SJSA1 (cell line): ENCODE measurements around the gene CBFB. TPM values are rescaled to one million over a fixed set of nuclear protein-coding genes. Genes with fewer than 3 reads are reported as not detected.

ENCODE experiments used
- DNase-seq, 2 experiments: peaks; one replicate each; pipeline ENCODE4 v3.0.0-alpha.2; 2015 to 2020; ENCODE audit warnings: low spot score in 2 of 2, low read depth in 1 of 2
- H3K27ac ChIP-seq: fragments of 250-450 bp; sonication (Bioruptor Pico); 2 replicates; pipeline ENCODE4 v1.5.1; 2020; ENCODE audit warnings: mild to moderate bottlenecking, moderate library complexity
- H3K27me3 ChIP-seq: fragments of 250-450 bp; sonication (Bioruptor Pico); replicated peaks from 2 replicates; pipeline ENCODE4 v1.5.1; 2020; ENCODE audit warnings: mild to moderate bottlenecking, moderate library complexity
- H3K36me3 ChIP-seq: fragments of 250-450 bp; sonication (Bioruptor Pico); 2 replicates; pipeline ENCODE4 v1.5.1; 2020; ENCODE audit warnings: mild to moderate bottlenecking
- H3K4me1 ChIP-seq: fragments of 250-450 bp; sonication (Bioruptor Pico); replicated peaks from 2 replicates; pipeline ENCODE4 v1.6.1; 2021; ENCODE audit warnings: mild to moderate bottlenecking
- H3K4me3 ChIP-seq: fragments of 250-450 bp; sonication (Bioruptor Pico); 2 replicates; pipeline ENCODE4 v1.5.1; 2020; ENCODE audit warnings: mild to moderate bottlenecking
- H3K9me3 ChIP-seq: fragments of 250-450 bp; sonication (Bioruptor Pico); replicated peaks from 2 replicates; pipeline ENCODE4 v1.5.1; 2020; ENCODE audit warnings: mild to moderate bottlenecking
- total RNA-seq: library from RNA; depleted of rRNA; stranded (reverse); fragments of >200 nt; shearing (Covaris generic); gene quantifications from 2 replicates; pipeline ENCODE4 v1.2.3, GENCODE V29; 2014

Gene CBFB
- total RNA-seq, 1 experiment from 2014 or later: 170 TPM

GRCh38 chr16:67104845-67105244 is 75.9 kb downstream of the CBFB start:
- Histone ChIP-seq H3K27me3 (no peaks in the 10 kb centered on the region), H3K27ac (no peak overlapping the region), H3K4me1 (peaks cover 14% of the 10 kb centered on the region)

GRCh38 chr16:67105246-67105645 is 76.3 kb downstream of the CBFB start:
- Histone ChIP-seq H3K4me3 (no peak overlapping the region), H3K27me3 (no peaks in the 10 kb centered on the region), H3K27ac (no peak overlapping the region), H3K9me3 (no peaks in the 10 kb centered on the region), H3K36me3 (peaks cover 9% of the 10 kb centered on the region), H3K4me1 (peaks cover 14% of the 10 kb centered on the region)
- no peak for DNase-seq

More at GRCh38 chr16:67104845-67105244, 75.9 kb downstream of the CBFB start:
- DNase-seq: no peak
- Histone ChIP-seq H3K4me3 (no peak overlapping the region), H3K9me3 (no peaks in the 10 kb centered on the region), H3K36me3 (peaks cover 13% of the 10 kb centered on the region)

DNA sequence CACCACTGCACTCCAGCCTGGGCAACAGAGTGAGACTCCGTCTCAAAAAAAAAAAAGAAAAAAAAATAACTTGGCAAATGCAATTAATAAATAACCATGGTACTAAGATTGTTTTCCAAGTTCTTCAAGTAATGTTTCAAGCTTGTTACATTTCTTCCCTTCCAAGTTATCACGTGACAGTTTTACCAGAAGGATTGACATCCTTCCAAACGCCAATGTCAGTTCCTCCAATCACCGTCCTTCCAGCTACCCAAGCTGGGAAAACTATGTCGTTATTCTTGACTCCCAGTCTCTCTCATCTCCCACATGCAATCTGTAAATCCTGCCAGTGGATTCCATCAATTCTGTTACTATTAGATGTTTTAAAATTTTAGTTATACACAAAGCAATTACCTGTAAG is 76.9 kb downstream of the CBFB start:
- Histone ChIP-seq H3K4me1 (peaks cover 13% of the 10 kb centered on the region), H3K36me3 (peaks cover 8% of the 10 kb centered on the region), H3K4me3 (no peak overlapping the region), H3K9me3 (no peaks in the 10 kb centered on the region), H3K27me3 (no peaks in the 10 kb centered on the region), H3K27ac (no peak overlapping the region)
- no peak for DNase-seq

DNA sequence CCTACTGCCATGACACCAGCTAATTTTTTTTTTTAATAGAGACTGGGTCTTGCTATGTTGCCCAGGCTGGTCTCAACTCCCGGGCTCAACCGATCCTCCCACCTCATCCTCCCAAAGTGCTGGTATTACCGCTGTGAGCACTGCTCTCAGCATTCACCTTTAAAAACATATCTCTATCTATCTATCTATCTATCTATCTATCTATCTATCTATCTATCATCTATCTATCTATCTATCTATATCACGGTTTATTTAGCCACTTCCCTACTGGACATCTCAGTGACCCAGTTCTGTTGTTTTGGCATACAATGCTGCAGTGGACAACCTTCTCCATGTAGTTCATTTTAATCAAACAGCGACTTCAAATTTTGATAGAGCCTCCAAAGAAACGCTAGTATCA is 79.5 kb downstream of the CBFB start:
- no peak for DNase-seq
- H3K9me3 ChIP-seq: no peaks in the 10 kb centered on the region
- peaks cover 13% of the 10 kb centered on the region for H3K36me3 ChIP-seq
- no peak overlapping the region for H3K4me3 ChIP-seq
- H3K27me3 ChIP-seq: no peaks in the 10 kb centered on the region
- peaks cover 17% of the 10 kb centered on the region for H3K4me1 ChIP-seq
- H3K27ac ChIP-seq: no peak overlapping the region

- no peak overlapping the region for H3K27ac ChIP-seq
- H3K4me1 ChIP-seq: peaks cover 17% of the 10 kb centered on the region
- peak overlapping the region; percentile 70 for H3K4me3 ChIP-seq
- H3K9me3 ChIP-seq: no peaks in the 10 kb centered on the region
- peaks cover 13% of the 10 kb centered on the region for H3K36me3 ChIP-seq
- no peak for DNase-seq
- H3K27me3 ChIP-seq: no peaks in the 10 kb centered on the region
These were observed 80.0 kb downstream of the CBFB start for GRCh38 chr16:67108931-67109406.

- Histone ChIP-seq H3K4me1 (peaks cover 20% of the 10 kb centered on the region), H3K4me3 (peak within 1 kb of the TSS; percentile 70), H3K9me3 (no peaks in the 10 kb centered on the region), H3K36me3 (peaks cover 14% of the 10 kb centered on the region), H3K27me3 (no peaks in the 10 kb centered on the region), H3K27ac (no peak within 1 kb of the TSS)
- peak; percentile 91 to 92 for DNase-seq
These were observed 80.6 kb downstream of the CBFB start, which contains the start of gene PHAF1 for GRCh38 chr16:67109407-67110135. Gene PHAF1 (plus strand): TSS chr16:67109941. CDS start chr16:67110176, 235 bp downstream.

GRCh38 chr16:67111951-67112444 is 83.0 kb downstream of the CBFB start:
- no peak for DNase-seq
- peaks cover 35% of the 10 kb centered on the region for H3K4me1 ChIP-seq
- no peaks in the 10 kb centered on the region for H3K27me3 ChIP-seq
- H3K27ac ChIP-seq: no peak overlapping the region
- peaks cover 26% of the 10 kb centered on the region; the same call in 1 of the 2 replicates for H3K36me3 ChIP-seq
- no peak overlapping the region for H3K4me3 ChIP-seq
- no peaks in the 10 kb centered on the region for H3K9me3 ChIP-seq

GRCh38 chr16:67112591-67113399 is 83.8 kb downstream of the CBFB start:
- Histone ChIP-seq H3K9me3 (no peaks in the 10 kb centered on the region), H3K27ac (no peak overlapping the region), H3K4me3 (no peak overlapping the region), H3K27me3 (no peaks in the 10 kb centered on the region), H3K4me1 (peaks cover 35% of the 10 kb centered on the region), H3K36me3 (peaks cover 29% of the 10 kb centered on the region; the same call in 1 of the 2 replicates)
- DNase-seq: no peak

DNA sequence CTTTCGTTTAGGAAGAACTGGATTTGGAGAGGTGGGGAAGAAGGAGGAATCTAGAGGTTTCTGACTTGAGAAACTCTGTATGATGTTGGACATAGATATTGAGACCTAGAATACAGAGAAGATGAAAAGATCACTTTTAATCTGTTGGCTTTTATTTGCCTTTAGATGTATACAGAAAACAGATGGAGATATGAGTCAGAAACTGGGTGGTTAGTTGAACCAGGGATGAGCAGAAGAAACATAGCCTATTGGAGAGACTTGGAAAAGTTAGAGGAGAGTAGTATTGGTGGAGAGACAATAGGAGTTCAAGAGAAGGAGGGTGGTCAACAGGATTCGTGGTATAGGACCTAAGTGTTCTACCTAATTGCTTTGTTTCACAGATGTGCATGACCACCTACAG is 85.8 kb downstream of the CBFB start:
- Histone ChIP-seq H3K4me3 (no peak overlapping the region), H3K27me3 (no peaks in the 10 kb centered on the region), H3K36me3 (peaks cover 29% of the 10 kb centered on the region; the same call in 1 of the 2 replicates), H3K27ac (peak overlapping the region; percentile 73), H3K9me3 (no peaks in the 10 kb centered on the region), H3K4me1 (peaks cover 29% of the 10 kb centered on the region)
- peak in 1 of 2 experiments; percentile 28 for DNase-seq

DNA sequence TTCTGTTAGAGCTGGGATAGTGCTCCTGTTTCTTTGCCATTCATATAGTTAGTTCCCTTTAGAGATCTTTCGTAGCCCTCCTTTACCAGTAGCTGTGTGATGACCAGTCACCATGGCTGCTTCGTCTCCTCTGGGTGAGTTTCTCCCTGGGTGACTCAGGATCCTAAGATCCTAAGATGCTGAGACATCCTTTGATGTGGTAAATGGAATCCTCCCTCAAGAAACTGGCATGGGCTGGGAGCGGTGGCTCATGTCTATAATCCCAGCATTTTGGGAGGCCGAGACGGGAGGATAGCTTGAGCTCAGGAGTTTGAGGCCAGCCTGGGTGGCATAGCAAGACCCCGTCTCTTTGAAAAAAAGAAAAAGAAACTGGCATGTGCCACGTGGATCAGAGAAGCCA is 86.7 kb downstream of the CBFB start:
- Histone ChIP-seq H3K9me3 (no peaks in the 10 kb centered on the region), H3K4me3 (no peak overlapping the region), H3K27me3 (no peaks in the 10 kb centered on the region), H3K4me1 (peaks cover 26% of the 10 kb centered on the region), H3K36me3 (peaks cover 36% of the 10 kb centered on the region), H3K27ac (peak overlapping the region; percentile 73)
- DNase-seq: peak; percentile 76 to 84

DNA sequence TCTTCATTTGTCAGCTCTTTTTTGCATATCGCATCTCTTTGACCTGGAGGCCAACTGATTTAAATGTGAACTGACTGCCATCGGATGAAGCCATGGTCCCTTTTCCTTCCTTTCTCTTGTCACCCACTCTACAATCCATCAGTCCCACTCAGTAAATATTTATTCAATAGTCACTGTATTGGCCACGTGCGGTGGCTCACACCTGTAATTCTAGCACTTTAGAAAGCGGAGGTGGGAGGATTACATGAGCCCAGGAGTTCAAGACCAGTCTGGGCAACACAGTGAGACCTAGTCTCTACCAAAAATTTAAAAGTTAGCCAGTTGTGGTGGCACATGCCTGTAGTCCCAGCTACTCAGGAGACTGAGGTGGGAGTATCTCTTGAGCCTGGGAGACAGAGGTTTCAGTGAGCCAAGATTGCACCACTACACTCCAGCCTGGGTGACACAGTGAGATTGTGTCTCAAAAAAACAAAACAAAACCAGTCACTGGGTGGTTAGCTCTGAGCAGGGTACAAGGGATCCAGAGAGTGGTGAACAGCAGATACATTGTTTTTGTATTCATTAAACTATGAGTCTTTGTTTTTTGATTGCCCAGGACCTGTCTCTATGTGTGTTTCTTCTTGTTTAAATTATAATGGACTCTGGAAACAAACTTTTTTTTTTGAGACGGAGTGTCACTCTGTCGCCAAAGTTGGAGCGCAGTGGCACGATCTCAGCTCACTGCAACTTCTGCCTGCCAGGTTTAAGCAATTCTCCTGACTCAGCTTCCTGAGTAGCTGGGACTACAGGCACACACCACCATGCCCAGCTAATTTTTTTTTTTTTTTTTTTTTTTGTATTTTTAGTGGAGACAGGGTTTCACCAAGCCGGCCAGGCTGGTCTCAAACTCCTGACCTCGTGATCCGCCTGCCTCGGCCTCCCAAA is 87.7 kb downstream of the CBFB start:
- Histone ChIP-seq H3K27ac (no peak overlapping the region; the same call in 1 of the 2 replicates), H3K9me3 (no peaks in the 10 kb centered on the region), H3K4me3 (no peak overlapping the region), H3K36me3 (peaks cover 38% of the 10 kb centered on the region), H3K4me1 (peaks cover 18% of the 10 kb centered on the region), H3K27me3 (no peaks in the 10 kb centered on the region)
- DNase-seq: no peak

DNA sequence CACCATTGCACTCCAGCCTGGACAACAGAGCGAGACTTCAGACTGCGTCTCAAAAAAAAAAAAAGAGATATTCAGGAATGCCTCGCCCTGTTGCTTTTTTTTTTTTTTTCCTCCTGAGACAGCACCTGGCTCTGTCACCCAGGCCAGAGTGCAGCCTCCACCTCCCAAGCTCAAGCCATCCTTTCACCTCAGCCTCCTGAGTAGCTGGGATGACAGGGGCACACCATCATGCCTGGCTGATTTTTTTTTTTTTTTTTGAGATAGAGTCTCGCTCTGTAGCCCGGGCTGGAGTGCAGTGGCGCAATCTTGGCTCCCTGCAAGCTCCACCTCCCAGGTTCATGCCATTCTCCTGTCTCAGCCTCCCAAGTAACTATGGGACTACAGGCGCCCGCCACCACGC is 88.8 kb downstream of the CBFB start:
- no peaks in the 10 kb centered on the region for H3K27me3 ChIP-seq
- DNase-seq: no peak
- H3K4me3 ChIP-seq: no peak overlapping the region
- H3K4me1 ChIP-seq: peaks cover 18% of the 10 kb centered on the region
- no peak overlapping the region for H3K27ac ChIP-seq
- H3K9me3 ChIP-seq: no peaks in the 10 kb centered on the region
- peaks cover 44% of the 10 kb centered on the region for H3K36me3 ChIP-seq

GRCh38 chr16:67120025-67120424 is 91.1 kb downstream of the CBFB start:
- no peak overlapping the region for H3K4me3 ChIP-seq
- H3K27me3 ChIP-seq: no peaks in the 10 kb centered on the region
- H3K36me3 ChIP-seq: peaks cover 58% of the 10 kb centered on the region
- H3K4me1 ChIP-seq: peaks cover 10% of the 10 kb centered on the region
- H3K9me3 ChIP-seq: no peaks in the 10 kb centered on the region
- DNase-seq: no peak
- H3K27ac ChIP-seq: no peak overlapping the region
